SIG-M5 treated with dmso at 0.1 percent for 504 hours (cell line): Measurements from ENCODE around the gene PER2.

Experiments used
- DNase-seq: peaks from one replicate; lab custom pipeline; 2025; ENCODE audit not compliant: unreplicated experiment; lab: John Stamatoyannopoulos, UW

PER2 gene

DNA sequence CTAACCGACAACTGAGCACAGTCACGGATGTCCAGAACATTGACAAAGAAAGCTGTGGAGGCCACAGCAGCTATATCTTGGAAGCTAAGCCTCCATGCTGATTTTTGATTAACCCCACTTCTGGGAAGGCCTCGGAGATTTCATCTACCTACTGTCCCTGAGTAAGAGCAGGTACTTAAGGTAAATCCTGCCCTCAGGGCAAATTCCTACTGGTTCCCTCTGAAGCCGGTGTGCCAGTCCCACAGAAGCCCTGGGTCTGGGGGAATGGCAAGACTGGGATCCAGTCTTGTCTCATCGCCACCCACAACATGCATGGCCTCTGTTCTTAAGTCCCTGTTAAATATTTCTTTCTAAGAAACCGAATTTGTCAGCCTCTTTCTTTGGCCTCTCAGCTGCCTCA, 18.7 kb downstream of the PER2 start:
- no peak for DNase-seq

DNA sequence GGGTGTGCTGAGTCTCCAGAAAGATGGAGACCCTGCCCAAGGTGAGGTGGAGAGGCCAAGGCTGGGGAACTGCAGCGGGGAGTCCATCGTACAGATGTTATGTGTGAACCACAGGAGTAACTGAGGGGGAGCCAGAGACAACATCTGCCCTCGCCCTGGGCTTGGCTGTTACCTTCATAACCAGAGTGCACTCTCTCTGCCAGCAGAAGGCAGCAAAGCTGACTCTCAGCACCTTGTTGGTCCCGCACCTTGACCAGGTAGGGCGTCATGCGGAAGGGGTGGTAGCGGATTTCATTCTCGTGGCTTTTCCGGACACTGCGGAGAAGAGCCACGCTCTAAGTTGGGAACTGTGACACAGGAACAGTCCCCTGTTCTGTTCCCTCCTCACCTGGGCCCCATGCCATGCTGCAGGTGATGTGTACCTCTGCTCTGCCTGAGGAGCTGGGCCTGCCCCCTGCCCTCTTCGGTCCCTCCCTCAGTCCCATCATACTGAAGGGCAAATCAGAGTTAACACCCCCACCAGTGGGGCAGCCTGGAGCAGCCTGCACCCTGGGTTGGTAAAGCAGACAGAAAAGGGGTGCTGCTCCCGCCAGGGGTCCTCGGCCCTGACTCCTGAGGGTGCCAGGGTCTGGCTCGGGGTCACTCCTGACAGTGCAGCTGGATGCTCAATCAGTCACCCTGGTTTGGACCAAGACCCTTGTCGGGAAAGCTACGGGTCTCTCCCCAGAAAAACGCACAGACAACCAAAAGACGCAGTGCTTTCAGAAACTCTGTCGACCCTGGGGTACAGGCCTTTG, 20.3 kb downstream of the PER2 start:
- DNase-seq = no peak

DNA sequence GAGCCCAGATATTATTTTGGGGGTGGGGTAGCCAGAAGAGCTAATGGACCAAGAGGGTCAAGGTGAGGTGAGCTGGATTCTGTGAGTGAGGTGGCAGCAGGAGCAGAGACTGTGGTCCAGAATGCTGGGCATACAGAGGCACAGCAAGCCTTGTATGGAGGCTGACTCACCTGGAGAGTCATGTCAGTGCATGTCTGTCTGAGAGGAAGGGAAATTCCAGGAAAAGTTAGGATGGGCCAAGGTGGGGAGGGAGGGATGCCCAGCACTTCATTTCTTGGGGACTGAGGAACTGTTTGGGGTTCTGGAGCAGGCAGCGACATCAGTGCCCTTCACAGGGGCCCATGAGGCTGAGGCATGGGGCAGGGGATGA, 21.1 kb downstream of the PER2 start:
- no peak for DNase-seq

DNA sequence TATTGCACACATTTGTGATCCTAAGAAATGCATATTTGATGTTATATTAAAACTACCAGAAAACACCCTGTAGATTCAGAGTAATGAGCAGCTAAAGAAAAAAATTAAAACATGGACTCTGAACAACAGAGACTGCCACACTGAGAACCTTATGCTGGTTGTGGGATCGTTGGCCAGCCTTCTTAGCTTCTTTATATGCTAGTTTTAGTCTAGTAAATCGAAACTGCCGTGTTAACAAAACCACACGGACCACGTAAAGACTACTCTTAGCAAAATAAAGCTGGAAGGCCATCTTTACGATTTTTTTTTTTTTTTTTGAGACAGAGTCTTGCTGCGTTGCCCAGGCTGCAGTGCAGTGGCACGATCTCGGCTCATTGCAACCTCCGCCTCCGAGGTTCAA, 22.8 kb downstream of the PER2 start:
- DNase-seq = no peak

DNA sequence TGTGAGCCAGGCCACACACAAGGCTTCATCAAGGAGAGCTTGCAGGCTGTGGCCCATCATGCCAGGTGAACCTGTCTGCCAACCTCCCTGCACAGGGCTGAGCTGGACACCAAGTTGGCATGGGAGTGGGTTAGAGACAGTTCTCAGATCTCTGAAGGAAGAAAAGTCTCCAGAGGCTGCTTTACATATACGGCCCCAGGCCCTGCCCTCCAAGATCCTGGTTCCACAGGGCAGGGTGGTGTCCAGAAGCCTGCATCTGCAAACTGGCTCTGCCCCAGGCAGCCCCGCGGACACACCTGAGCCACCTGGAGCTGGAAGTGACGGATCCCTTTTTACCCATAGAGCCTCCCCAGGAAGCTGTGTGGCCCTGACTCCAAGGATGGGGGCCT, 24.3 kb downstream of the PER2 start:
- no peak for DNase-seq

DNA sequence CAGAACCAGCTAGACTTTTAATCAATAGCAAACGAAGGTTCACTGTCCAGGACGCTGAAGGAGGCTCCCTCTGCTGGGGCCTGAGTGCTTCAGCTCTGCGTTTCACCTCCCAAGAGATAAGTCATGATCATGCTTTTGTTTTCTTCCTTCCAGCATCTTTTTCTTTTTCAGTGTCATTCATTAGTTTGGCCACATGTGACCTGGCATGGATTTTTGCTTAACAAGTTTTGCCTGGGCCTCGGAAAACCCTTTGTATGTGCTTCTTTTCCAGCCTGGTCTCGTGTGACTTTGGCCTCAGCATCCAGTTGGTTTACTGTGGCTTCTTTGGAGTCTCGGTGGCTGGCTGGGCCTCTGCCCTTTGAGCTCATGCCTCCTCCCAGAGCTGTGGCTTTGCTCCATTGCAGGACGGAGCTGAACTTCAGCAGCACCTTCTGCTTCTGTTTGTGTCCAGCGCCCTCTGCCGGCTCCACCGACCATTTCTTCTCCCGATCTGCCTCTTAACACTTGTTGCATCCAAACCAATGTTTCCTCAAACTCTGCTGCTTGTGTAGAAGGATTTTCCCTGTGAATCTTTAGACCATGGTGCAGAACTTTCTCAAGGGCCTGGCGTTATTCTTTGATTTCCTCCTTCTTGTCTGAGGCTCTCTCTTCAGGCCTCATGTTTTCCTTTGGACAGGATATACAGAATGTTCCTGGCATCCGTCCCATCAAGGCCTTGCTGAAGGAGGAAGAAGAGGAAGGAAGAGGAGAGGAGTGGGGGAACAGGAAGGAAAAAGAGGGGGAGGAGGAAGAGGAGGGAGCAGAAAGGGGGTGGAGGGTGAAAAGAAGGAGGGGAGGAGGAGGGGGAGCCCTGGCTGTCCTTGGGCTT, 25.0 kb downstream of the PER2 start:
- peak; percentile 81 for DNase-seq

DNA sequence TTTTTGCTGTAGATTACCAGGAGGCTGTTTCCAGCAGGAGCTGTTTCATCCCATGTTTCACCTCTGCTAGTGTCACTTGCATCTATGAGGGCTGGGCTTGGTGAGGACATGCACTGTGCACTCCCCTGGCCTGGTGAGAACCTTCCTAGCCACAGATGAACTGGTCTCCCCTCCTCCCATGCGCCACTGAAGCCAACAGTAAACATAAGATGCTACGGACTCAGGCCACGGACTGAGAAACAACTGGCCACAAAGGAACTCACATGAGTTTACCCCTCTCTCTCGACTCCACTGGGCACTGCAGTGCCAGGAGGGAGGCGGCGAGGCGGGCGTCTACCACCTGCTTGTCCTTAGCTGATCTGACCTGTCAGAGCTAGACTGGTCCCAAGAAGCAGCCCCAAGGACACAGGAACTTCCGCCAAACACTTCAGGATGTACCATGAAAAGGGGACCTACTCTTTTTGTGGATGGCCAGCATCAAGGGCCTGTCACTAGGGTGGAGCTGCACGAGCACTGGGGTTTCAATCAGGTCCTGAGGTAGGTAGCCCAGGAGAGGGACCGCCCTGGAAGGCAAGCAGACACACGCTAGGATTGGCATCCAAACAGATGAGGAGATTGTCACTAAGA, 25.8 kb downstream of the PER2 start:
- no peak for DNase-seq

DNA sequence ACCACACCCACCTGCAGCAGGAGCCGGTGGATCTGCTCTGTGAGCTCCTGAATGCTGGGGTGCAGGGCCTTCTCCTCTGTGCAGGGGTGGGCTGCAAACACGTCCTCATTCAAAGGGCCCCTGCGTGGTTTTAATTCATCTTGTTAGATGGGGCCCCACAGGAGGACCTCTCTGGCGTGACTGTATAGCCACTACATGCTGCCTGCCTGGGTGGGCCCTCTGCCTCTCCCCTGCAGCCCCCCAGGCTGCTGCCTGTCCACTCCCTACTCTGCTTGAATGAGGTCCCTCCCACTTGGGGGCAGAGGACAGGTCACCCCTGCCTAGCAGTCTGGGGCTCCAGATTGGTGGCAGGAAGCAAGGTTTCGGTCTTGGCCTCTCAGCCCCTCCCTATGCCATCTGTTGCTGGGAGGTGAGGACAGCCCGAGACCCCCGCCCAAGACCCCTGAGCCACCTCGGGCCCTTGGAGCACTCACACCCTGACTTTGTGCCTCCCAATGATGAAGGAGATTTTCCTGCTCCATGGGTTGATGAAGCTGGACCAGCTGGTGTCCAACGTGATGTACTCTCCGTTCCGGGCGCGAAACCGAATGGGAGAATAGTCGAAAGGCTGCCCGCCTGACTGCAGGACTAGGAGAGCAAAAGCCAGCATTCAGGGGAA, 26.6 kb downstream of the PER2 start:
- DNase-seq = no peak

DNA sequence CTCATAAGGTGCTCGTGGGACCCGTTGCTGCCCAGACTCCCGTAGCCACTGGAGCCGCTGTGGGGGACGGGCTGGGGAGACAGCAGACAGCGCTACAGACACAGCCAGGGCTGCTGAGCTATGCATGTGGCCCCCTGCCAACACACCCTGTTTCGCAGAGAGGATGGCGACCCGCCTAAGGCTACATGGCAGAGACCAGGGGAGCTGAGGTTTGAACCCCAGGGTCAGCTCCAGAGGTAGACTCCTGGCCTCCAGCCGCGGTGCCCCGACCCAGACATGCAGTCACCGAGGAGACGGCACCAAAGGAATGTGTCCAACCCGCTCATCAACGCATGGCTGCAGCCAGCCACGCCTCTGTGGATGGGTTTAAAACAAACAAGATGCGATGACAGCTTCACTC, 27.5 kb downstream of the PER2 start:
- DNase-seq = no peak

DNA sequence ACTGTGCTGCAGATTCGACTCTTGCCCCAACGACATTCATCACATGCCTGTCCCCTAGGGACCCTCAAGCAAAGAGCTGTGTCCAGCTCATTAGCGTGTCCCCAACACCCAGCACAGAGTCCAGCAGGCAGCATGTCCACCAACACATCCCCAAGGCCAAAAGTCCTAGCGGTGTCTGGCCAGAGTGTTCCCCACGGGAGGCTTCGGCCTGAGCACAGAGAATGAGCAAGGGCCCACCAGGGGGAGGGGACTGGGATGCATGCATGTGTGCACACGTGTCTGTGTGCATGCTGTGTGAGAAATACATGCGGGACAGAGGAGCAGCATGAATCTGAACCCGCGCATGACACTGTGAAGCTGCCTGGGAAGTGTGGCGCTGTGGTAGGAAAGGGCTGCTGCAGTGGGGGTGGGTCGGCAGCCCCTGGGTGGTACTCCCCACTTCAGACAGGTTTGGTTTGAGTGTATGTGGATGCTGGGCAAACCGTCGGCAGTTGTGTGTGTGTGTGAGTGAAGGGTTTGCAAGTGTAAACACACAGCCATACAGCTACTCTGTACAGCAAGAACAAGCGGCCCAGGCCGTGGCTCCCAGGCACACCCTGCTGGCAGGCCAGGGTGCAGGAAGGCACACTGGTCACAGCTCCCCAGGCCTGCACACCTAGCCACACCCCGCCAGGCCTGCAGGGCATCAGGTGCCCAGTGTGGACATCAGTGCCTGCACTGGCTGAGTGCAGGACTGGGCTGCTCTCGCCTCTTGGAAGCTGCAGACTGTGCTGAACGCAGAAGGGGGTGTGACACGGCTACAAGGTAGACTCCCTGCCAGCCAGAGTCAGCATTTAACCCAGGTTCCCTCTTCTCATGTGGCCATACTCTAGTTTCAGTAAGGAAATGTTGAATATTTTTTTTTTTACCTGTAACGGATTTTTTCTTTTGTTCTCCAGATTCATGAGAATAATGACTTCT, 29.1 kb downstream of the PER2 start:
- no peak for DNase-seq

DNA sequence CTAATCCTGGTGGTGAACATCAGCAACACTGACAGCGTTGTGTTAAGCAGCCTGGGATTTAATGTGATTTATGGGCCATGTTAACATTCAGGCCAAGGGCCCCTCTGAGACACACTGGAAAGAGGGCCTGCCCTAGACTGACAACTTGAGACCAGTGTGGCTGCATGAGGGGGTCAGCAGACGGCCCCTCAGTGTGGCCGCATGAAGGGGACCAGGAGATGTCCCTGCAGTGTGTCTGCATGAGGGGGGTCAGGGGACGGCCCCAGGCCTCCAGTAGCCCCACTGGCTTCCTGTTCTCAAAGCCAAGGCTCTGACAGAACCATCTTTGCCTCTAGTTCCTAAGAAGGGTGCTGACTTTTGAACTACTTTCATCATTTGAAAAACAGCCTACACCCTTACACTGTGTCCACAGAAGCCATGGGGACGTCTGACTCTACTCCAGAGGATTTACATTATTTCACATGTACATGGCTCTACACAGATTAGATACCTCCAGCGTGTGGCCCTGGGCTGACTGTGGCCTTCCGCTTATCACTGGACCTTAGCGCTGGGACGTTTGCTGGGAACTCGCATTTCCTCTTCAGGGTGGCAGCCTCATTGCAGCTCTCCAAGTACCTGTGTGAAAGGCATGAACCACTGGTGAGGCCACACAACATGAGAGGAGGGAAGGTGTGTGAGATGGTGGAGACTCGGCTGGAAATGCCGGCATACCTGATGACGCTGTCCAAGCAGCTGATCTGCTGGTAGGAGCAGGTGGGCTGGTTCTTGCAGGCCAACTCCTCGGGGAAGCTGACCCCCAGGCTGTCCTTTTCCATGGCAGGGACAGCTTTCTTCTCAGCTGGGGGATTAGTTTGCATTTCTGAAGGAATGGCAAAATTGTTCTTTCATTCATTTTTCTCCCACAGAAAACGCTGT, 30.4 kb downstream of the PER2 start:
- DNase-seq = no peak

DNA sequence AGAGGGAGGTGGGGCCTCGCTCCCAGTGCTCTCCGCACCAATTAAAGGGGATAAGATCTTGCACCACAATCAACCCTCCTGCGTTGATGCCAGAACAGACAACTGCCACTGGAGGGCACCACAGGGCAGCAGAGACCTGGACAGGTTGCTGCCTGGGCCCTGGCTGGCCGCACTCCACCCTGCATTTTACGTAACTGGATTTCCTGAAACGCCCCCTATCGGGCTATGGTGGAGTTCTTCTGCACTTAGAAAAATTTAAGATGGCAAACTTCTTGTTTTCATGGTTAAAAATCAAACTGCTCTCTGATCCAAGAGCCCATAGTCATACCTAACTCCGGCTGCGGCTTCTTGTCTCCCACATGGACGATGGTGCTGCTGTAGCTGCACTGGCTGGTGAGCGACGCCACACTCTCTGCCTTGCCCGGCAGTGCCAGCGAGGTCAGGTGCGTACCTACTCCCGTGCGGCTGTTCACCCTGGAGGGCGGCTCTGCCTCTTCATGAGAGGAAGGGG, 31.8 kb downstream of the PER2 start:
- DNase-seq = peak; percentile 89

DNA sequence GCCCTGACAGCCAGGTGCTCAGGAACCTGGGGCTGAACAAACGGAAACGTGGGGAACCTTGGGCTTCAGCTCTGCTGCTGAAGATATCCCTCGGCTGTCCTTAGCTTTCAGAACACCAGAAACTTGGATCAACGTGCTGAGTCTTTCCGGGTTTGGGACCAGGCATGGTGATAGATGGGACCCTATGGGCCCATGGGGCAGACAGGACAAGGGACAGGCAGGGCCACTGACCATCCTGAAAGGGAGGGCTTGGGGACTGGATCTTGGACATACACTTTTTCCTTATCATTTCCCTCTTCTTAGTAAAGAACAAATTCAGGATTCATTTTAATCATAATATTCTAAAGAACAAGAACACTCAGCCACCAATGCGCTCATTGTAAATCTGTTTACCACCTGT, 32.3 kb downstream of the PER2 start:
- DNase-seq = no peak

DNA sequence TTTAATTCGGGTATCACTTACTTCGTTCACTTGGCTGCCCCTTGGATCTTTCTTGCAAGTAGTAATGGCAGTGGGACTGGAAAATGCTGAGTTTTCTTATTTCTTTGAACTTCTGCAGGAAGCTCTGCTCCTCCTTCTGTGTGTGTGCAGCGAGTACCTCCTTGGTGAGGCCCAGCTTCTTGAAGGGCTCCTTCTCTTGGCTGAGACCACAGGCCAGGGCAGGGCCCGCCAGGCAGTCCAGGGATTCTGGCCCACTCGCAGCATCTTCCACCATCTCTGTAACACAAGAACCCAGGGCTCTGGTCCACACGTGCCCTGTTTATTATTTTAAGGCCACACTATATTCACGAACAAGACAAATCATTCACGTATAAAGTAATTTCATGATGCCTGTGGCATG, 32.8 kb downstream of the PER2 start:
- DNase-seq = no peak

DNA sequence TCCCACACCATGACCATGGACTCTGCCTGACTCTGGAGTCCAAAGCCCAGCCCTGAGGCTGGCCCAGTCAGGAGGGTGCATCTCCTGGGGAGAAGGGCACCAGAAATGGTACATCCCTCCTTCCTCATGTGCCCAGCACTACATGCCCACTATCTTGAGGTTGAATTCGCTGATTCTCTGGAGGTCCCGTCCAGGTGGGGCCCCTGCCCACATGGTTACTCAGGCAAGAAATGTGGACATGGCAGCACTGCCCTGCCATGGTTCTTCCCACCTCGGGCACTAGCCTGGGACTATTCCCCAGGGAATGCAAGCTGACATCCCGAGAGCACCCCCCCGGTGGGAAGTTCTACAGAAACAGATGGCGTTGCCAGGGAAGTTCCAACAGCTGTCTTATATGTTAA, 33.3 kb downstream of the PER2 start:
- DNase-seq = no peak

DNA sequence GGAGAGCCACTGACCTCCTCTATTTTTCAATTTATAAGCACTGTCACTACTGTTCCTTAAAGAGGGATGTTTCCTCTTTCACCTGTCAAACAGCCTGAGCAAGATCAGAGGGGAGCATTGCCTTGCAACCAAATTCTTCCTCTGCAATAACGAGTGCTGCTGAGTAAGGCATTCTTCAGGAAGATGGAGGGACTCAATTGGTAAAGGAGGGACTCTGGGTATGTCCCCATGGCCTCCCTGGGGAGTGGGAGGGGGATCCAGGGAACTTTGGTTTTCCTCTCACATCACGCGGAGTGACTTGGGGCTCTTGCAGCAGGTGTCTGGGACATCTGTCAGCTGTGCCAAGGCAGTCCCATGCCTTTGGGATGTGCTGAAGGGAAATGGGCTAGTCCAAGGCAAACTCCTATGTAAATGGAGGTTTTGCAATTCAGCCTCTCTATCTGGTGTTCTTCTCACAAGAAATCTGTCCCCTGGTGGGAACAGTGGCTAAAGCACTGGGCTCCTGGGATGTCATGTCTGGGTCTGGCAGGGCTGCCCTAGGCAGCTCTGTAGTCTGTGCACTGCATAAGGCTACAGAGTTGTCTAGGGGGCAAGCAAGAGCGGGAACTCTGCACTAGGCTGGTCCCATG, 34.2 kb downstream of the PER2 start:
- no peak for DNase-seq

DNA sequence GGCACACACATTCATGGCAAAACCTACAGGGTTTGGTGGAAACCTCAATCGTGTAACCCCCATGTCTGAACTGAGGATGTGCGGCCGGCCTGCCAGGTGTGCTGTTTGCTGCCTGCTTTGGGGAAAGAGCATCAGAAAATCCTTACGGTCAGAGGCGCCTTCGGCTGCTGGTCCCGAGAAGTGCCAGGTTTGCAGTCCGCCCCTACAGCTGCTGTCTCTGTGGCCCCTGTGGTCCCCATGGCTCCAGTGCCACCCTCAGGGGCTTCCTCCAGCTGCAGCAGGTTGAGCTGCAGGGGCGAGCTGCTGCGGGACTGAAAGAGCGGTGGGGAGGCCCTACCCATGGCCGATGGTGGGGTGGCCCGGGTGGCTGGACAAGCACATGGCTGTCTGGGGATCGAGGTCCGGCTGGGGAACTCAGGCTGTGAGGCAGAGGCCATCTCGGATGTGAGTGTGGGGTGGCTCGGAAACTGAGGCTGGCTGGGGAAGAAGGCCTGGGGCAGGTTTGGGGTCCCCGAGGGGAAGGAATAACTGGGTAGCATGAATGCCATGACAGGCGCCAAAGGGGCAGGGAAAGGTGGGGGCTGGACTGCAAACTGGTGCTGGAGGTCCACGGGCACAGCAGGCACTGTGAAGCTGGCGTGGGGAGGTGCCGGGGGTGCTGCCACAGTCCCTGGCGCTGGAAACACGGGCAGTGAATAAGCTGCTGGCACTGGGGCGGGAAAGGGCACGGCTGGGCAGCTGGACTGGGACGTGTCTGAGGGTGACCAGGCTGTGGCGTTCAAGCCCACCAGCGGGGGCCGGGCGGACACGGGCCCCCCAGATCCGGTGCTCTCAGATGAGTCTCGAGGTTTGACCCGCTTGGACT, 35.4 kb downstream of the PER2 start:
- DNase-seq = no peak

DNA sequence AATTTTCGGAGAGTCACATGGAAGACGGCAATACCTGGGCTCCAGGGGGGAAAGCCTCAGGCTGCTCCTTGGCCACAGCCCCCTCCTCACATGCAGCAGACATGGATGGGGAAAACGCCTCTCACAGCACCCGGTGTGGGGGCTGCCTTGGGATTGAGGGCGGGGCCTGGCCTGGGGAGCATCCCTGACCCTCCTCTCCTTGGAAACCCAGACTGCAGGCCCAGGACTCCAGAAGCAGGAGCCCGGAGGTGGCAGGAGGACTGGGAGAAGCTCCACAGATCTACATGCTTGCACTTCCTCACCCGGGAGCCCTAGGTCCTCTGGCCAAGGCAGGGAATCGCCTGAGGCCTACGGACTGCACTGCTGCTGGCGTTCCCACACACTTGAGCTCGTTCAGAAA, 36.4 kb downstream of the PER2 start:
- no peak for DNase-seq
